Forelimb muscle (tissue), 1 donor: ENCODE data around the gene PROM1. TPM values are rescaled to one million over a fixed set of nuclear protein-coding genes. Genes with fewer than 3 reads are reported as not detected.

Source experiments
- DNase-seq: peaks from one replicate; pipeline ENCODE4 v3.0.0-alpha.2; 2013; ENCODE audit warnings: low read depth
- polyA plus RNA-seq: library from polyadenylated mRNA; unstranded; fragments of 120-200 nt; gene quantifications from one replicate; pipeline ENCODE4 v1.2.1, GENCODE V29; 2013; ENCODE audit not compliant: insufficient read length

PROM1 gene
- polyA plus RNA-seq, 1 donor: 56.0 TPM

GRCh38 chr4:16029886-16030285 is 53.9 kb downstream of the PROM1 start:
- DNase-seq: no peak

DNA sequence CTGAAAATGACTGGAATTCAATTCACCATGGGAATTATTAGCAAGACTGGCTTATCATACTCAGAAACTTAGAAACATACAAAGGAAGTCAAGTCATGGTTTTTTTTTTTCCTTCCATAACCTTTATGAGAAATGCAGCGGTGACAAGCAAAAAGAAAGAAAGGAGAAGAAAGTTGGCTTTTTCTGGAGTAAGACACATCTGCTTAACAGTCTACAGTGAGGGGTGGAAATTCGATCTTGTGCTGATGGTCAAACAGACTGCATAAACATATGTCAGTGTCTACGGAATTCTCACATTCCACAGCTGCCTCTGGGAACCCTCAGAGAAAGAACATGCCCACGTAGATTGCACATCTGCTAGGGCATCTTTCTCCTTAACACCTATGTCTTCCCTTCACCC is 54.6 kb downstream of the PROM1 start:
- no peak for DNase-seq

DNA sequence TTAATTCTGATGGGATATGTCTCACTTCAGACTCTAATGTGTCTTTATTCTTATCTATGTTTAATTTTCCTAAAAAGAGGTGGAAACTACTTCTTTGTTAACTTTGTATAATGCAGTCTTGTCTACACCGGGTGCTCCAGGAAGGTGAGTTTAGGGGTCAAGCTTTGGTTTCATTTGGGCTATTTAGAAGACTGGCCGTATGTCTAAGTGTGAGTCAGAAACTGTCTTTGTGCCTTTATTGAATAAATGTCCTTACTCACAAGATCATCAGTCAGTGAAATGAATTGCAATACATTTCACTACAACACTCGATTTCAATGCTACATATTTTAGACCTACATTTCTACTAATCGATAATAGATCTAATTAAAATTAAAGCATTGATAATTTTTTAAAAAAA is 56.2 kb downstream of the PROM1 start:
- no peak for DNase-seq

DNA sequence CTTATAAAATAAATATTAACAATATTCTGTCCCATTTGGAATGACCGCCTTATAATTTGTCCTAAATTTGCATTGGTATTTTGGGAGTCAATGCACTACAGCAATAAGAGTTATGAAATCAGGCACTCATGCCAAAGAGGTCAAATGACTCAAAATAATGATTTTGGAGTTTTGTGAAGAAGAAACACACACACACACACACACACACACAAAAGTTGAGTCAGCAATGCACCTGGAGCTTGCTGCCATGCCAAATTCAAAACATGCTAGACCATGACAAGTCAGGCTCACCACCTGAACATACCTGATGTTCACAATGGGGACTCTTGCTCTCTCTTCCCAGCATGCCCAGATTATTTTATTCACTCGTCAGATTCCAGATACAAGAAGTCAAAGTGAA is 56.7 kb downstream of the PROM1 start:
- DNase-seq: no peak

DNA sequence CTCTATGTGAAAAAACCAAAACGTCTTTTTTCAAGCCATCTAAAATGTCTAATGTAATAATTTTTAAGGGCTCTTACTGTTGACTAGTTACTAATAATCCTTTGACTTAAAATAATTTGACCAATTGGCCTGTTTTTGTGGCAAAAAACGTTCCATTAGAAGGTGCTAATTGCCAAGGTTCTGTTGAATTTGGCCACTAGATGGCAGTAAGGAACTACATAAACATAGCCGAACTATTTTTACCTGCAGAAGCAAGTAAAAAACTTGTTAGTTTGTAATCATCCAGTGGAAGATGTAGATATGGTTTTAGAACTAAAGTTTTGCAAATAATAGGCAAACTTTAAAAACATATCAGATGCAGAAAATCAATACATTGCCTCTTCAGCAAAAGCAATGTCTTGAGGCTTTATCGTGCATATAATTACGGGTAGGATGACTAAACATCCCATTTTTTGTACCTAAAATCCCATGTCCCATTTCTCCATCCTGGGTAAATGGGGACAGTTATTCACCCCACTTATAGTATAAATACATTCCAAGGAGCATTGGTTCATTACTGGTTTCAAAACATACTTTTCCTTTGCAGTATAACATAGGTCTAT is 57.6 kb downstream of the PROM1 start:
- DNase-seq: no peak

DNA sequence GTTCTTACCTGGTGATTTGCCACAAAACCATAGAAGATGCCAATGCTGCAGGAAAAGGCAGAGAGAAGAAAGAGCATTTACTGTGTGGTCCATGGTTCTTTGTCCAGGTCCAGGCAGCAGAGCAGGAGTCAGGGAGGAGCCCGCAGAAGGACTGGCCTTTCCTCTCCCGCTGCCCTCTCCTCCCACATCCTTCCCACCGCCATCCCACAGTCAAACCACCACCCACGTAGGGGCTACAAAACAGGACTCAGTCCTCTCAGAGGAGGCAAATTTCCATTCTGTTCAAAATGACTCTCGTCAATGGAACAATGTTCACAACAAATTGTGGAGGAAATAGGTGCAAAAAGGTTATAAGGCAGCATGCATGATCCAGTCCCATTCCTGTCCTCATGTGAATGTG is 58.6 kb downstream of the PROM1 start:
- DNase-seq: no peak

DNA sequence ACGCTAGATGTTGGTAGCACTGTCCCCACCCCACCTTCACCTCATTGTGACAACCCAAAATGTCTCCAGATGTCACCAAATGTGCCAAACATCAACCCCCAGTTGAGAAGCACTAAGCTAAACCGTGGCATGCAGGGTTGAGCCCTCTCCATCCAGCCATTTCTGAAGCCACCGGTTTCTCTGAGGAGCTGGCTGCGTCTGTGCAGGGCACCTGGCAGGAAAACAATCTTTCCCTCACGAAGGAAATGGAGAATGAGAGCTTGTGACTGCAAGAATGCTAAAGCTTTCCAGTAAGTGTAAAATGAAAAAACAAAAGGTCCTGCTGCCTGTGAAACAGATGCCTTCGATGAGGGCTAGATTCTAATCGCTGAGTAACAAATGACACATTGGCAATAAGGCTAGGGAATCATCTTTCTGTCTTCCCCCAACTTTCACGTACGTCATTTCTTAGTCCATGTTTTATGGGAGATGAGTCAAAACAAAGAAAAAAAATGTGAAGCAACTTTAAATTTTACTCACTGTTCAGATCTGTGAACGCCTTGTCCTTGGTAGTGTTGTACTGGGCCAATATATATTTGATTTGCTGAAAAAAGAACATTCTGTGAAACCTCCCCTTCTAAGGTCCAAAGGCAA is 59.9 kb downstream of the PROM1 start:
- DNase-seq: no peak

DNA sequence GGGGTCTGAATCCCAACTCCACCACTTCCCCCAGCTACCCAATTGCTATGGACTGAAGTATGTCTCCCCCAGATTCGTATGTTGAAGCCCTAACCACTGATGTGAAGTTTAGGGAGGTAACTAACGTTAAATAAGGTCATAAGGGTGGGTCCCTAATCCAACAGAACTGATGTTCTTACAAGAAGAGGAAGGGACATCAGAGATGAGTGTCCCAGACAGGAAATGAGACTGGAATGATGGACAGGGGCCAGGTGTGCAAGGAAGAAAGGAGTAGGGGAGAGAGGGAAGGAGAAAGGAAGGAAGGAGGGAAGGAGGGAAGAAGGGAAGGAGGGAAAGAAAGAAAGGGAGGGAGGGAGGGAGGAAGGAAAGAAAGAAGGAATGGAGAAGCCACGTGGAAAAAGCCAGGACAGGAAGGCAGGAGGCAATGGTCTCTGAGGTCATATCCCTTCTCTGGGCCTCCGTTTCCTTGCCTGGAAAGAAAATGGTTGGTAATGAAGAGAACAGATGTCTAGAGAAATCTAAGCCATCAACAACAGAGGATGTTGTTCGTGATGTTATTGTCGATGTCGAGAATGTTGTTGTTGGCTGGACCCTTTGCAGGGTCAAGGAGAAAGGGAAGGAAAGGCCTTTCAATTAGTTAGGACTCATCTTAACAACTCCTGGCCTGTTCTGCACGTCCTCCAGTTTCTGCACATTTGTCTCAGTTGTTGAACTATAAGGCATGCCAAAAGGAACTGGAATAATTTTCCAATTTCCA is 61.8 kb downstream of the PROM1 start:
- DNase-seq: no peak

GRCh38 chr4:16019649-16020048 is 64.2 kb downstream of the PROM1 start:
- no peak for DNase-seq

DNA sequence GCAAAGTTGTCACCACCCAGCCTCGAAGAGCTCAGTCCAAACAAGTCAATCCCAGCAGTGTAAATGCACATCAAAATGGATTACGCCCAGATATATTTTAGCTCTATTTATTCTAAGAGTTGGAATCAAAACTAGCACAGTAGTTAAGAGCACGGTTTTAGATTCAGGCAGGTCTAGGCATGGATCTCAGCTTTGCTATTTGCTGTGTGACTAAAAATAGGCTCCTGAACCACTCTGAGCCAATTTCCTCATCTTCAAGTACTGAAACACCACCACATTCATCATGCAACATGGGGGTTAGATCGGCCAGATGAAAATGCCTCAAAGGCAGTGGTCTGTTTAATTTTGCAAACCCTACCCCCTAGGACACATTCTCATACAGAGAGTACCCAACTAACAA is 65.0 kb downstream of the PROM1 start:
- no peak for DNase-seq

DNA sequence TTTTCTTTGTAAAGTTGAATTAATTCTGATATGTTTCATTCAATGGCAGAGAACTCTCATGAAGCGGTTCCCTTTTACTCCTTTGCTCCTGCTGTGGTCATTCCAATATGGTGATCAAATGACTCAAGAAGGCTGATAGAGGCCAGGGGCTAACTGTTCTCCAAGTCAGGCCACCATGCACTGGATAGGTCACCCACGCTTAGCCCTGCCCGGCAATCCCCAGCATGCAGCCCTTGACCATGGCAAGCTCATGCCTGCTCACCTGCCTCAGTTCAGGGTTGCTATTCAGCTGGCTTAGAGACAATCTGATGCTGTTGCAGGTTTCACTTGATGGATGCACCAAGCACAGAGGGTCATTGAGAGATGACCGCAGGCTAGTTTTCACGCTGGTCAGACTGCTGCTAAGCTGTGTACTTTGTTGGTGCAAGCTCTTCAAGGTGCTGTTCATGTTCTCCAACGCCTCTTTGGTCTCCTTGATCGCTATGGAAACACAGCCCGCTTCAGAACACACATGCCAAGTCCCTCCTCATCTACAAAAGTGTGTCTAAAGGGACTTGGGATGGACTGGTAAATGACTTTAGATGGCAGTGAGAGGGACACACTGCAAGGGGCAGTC is 65.7 kb downstream of the PROM1 start:
- no peak for DNase-seq

GRCh38 chr4:16016536-16016935 is 67.3 kb downstream of the PROM1 start:
- no peak for DNase-seq

- no peak for DNase-seq
Measured at GRCh38 chr4:16011173-16011572, 72.7 kb downstream of the PROM1 start.

DNA sequence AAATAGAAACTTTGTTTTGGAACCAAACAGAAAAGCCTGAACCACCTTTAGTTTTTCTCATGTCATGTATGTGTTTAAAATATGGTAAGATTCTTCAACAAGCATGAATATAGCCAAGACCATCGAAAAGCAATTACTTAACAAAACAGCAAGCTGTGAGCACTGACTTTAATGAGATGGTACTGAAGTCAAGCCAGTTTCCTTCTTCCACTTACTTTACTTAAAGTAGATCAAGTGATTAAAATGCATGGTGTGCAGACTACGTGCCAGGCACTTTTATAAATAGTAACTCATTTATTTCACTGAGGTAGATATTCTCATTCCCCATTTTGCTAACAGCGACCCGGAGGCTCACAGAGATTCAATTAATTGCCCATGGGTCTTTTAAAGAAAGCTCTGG is 74.7 kb downstream of the PROM1 start:
- no peak for DNase-seq

DNA sequence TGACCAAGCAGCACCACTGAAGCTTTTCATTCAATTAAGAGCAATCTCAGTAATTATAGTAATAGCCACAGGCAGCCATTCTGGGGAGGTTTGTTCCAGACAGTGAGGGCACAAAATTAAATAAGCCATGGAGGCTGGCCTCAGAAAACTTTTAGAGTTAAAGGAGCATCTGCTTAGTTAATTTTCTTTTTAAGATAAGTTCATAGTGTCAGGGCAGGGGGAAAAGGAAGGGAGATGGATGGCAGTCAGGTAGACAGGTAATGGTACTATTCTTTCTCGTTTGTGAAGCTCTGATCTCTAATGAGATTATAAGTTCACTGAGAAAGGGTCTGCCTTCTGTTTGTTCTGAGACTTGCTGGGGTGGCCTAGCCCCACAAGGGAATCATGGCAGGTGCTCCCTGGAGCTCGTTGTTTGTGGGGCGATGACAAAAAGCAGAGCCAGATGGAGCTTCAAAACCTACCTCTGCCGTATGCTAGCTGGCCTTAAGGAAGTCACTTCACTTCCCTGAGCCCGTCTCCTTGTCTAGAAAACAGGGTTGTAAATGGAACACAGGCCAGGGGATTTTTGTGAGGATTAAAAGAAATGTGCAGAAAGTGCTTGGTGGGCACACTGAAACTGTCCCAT is 76.2 kb downstream of the PROM1 start:
- no peak for DNase-seq

DNA sequence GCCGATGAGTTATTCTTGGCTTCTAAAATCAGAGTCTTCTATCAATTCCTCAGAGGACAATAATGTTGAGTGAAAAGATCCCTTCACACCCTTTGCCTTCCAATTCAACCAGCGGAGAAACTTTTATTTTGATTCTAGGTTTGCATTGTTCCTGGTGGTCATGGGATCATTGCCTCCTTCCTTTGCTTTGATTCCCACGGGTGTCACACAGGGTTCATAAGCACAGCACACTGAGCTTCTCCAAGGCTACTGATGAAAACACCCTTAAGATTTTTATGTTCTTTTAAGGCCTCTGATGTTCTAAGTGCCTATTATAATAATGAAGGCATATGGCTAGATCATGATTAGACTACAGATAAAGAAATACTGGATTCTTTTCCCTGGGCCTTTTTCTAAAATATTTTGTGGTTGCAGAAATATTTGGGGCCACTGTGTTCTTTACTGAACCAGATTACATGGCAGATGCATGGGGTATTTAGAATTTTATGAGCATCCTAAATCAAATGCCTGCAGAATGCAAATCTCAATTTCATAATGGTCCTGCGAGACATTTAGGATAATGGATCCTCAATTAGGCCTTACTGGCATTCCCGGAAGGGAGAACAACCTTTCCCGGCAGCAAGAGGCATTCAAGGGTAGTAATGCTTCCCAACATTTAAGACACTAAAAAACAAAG is 76.9 kb downstream of the PROM1 start:
- no peak for DNase-seq

- DNase-seq: no peak
Measured at GRCh38 chr4:16005676-16006075, 78.1 kb downstream of the PROM1 start.

GRCh38 chr4:16001484-16001858 is 82.4 kb downstream of the PROM1 start:
- DNase-seq: peak; percentile 45

- DNase-seq: no peak
Measured at GRCh38 chr4:16000708-16001483, 82.9 kb downstream of the PROM1 start.

- DNase-seq: no peak
Measured at GRCh38 chr4:15996773-15997172, 87.0 kb downstream of the PROM1 start.

- no peak for DNase-seq
Measured at GRCh38 chr4:15995826-15996225, 88.0 kb downstream of the PROM1 start.
